ENCODE measurements around the gene COA5. TPM values are rescaled to one million over a fixed set of nuclear protein-coding genes. Genes with fewer than 3 reads are reported as not detected.

Gene COA5
- total RNA-seq, 1 donor from 2014 or later: 110 TPM

DNA sequence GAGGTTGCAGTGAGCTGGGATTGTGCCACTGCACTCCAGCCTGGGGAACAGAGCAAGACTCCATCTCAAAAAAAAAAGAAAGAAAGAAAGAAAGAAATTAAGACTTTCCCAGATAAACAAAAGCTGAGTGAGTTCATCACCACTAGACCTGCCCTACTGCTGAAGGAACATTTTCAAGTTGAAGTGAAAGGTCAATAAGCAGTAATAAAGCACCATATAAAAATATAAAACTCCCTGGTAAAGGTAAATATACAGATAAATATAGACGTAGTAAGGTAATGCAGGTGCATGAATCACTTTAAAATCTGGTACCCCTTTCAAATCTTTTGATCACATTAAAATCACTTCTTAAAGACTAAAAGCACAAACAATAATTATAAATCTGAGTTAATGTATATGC is 42.7 kb upstream of the COA5 start:
- no peak overlapping the region for H3K9ac ChIP-seq
- no peak overlapping the region for H3K27ac Mint-ChIP-seq
- H3K27me3 Mint-ChIP-seq (ENCODE audit: insufficient read depth, low read depth): no peaks in the 10 kb centered on the region
- H3K36me3 Mint-ChIP-seq: peaks cover 2% of the 10 kb centered on the region
- H3K4me3 ChIP-seq: no peak overlapping the region
- H3F3A ChIP-seq (ENCODE audit: low read depth): no peaks in the 10 kb centered on the region
- H3K4me1 Mint-ChIP-seq: peaks cover 5% of the 10 kb centered on the region
- H2AFZ ChIP-seq (replicated peaks): no peak overlapping the region
- H3K79me2 ChIP-seq (ENCODE audit: low read depth): no peaks in the 10 kb centered on the region
- H4K20me1 ChIP-seq (ENCODE audit: low read depth): no peaks in the 10 kb centered on the region
- no peak overlapping the region for H3K4me3 Mint-ChIP-seq
- no peaks in the 10 kb centered on the region for H3K36me3 ChIP-seq
- no peak overlapping the region for H3K4me2 ChIP-seq
- DNase-seq (ENCODE audit: low spot score): no peak
- H3K9me3 Mint-ChIP-seq: no peaks in the 10 kb centered on the region
- no peaks in the 10 kb centered on the region for H3K27me3 ChIP-seq
- TF ChIP-seq EZH2 (IDR thresholded peaks at IDR 0.05): no peak
- TF ChIP-seq EZH2phosphoT487 (IDR thresholded peaks at IDR 0.05): no peak
- TF ChIP-seq, protein P1, sequence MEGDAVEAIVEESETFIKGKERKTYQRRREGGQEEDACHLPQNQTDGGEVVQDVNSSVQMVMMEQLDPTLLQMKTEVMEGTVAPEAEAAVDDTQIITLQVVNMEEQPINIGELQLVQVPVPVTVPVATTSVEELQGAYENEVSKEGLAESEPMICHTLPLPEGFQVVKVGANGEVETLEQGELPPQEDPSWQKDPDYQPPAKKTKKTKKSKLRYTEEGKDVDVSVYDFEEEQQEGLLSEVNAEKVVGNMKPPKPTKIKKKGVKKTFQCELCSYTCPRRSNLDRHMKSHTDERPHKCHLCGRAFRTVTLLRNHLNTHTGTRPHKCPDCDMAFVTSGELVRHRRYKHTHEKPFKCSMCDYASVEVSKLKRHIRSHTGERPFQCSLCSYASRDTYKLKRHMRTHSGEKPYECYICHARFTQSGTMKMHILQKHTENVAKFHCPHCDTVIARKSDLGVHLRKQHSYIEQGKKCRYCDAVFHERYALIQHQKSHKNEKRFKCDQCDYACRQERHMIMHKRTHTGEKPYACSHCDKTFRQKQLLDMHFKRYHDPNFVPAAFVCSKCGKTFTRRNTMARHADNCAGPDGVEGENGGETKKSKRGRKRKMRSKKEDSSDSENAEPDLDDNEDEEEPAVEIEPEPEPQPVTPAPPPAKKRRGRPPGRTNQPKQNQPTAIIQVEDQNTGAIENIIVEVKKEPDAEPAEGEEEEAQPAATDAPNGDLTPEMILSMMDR (IDR thresholded peaks at IDR 0.05): no peak
- no peaks in the 10 kb centered on the region for H3K4me1 ChIP-seq
- H3K27ac ChIP-seq: no peak overlapping the region
- H3K9me3 ChIP-seq (ENCODE audit: low read depth): no peaks in the 10 kb centered on the region

DNA sequence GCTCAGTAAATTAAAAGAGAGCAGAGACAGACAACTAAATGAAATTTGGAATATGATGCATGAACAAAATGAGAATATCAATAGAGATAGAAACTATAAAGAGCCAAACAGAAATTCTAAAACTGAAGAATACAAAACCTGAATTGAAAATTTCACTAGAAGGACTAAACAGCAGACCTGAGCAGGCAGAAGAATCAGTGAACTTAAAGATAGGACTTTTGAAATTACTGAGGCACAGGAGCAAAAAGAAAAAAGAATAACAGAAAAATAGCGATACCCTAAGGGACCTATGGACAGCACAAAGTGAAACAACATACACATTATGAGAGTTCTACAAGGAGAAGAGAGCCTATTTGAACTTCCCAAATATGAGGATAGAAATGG is 41.7 kb upstream of the COA5 start:
- Histone ChIP-seq H4K20me1 (ENCODE audit: low read depth) (no peaks in the 10 kb centered on the region), H3K4me3 (no peak overlapping the region), H3K79me2 (ENCODE audit: low read depth) (no peaks in the 10 kb centered on the region), H3K4me2 (no peak overlapping the region), H3K9me3 (ENCODE audit: low read depth) (no peaks in the 10 kb centered on the region), H3F3A (ENCODE audit: low read depth) (no peaks in the 10 kb centered on the region), H3K27me3 (no peaks in the 10 kb centered on the region), H3K4me1 (no peaks in the 10 kb centered on the region), H3K9ac (no peak overlapping the region), H3K27ac (no peak overlapping the region), H3K36me3 (no peaks in the 10 kb centered on the region), H2AFZ (replicated peaks) (no peak overlapping the region)
- TF ChIP-seq, protein P1 (IDR thresholded peaks at IDR 0.05): no peak
- TF ChIP-seq EZH2 (IDR thresholded peaks at IDR 0.05) (no peak), EZH2phosphoT487 (IDR thresholded peaks at IDR 0.05) (no peak)
- no peaks in the 10 kb centered on the region for H3K27me3 Mint-ChIP-seq (ENCODE audit: insufficient read depth, low read depth)
- H3K36me3 Mint-ChIP-seq: peaks cover 2% of the 10 kb centered on the region
- H3K27ac Mint-ChIP-seq: no peak overlapping the region
- no peaks in the 10 kb centered on the region for H3K9me3 Mint-ChIP-seq
- peaks cover 2% of the 10 kb centered on the region for H3K4me1 Mint-ChIP-seq
- no peak for DNase-seq (ENCODE audit: low spot score)
- no peak overlapping the region for H3K4me3 Mint-ChIP-seq

DNA sequence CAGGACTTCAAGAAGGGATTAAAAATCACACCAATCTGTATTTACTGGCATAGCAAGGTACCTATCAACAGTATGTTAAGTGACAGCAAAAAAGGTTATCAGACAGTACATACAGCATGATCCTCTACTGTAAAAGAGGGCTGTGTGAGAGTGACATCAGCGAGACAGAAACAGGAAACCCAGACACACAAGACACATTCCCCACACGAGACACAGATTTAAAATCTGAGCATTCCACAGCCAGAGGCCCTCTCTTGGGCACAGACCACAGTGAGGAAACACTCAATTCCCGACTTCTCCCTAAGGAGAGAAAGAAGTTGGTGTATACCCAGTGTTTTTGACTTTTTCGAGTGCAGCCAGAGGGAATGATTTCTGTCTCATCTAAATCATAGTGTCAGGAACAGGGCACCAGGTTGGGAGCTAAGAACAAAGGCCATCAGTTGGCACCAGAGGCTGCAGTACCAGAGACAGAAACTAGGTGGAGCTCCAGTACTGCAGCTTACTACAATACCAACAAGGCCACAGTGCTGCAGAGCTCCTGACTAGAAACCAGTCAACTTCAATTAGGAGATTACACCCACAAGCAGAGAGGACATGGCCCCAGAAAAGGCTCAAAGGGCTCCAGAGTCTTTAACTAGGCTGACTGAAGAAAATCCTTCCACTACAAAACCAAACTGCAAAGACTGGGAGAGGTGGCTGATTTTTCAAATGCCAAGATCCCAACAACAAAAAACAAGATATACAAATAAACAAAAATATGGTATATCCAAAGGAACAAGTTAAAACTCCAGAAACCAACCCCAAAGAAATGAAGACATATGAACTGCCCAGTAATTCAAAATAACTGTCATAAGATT is 41.1 kb upstream of the COA5 start:
- no peaks in the 10 kb centered on the region for H4K20me1 ChIP-seq (ENCODE audit: low read depth)
- no peak overlapping the region for H3K27ac ChIP-seq
- no peak overlapping the region for H3K9ac ChIP-seq
- Mint-ChIP-seq H3K9me3 (no peaks in the 10 kb centered on the region), H3K4me1 (no peaks in the 10 kb centered on the region), H3K27me3 (ENCODE audit: insufficient read depth, low read depth) (no peaks in the 10 kb centered on the region), H3K36me3 (peaks cover 2% of the 10 kb centered on the region), H3K4me3 (no peak overlapping the region), H3K27ac (peak overlapping the region; percentile 34)
- no peaks in the 10 kb centered on the region for H3K79me2 ChIP-seq (ENCODE audit: low read depth)
- peak; percentile 86 for DNase-seq (ENCODE audit: low spot score)
- H3K4me2 ChIP-seq: no peak overlapping the region
- TF ChIP-seq EZH2phosphoT487 (IDR thresholded peaks at IDR 0.05): no peak
- TF ChIP-seq, protein P1 (IDR thresholded peaks at IDR 0.05): peak; percentile 99
- TF ChIP-seq EZH2 (IDR thresholded peaks at IDR 0.05): no peak
- H3K4me3 ChIP-seq: no peak overlapping the region
- H2AFZ ChIP-seq (replicated peaks): peak overlapping the region; percentile 78
- no peaks in the 10 kb centered on the region for H3F3A ChIP-seq (ENCODE audit: low read depth)
- H3K27me3 ChIP-seq: no peaks in the 10 kb centered on the region
- H3K9me3 ChIP-seq (ENCODE audit: low read depth): no peaks in the 10 kb centered on the region
- no peaks in the 10 kb centered on the region for H3K36me3 ChIP-seq
- H3K4me1 ChIP-seq: no peaks in the 10 kb centered on the region

All from neural progenitor cell (in vitro differentiated cells).